H9 (cell line): ENCODE measurements around the gene POLD1. TPM values are rescaled to one million over a fixed set of nuclear protein-coding genes. Genes with fewer than 3 reads are reported as not detected.

Source experiments
- DNase-seq: peaks from one replicate; pipeline ENCODE4 v3.0.0-alpha.2; 2017
- H2AFZ ChIP-seq: one replicate; pipeline ENCODE4 v1.6.1; 2013; ENCODE audit warnings: mild to moderate bottlenecking, low read length, control low read depth, moderate library complexity
- H2AK5ac ChIP-seq: 2 replicates; pipeline ENCODE4 v1.6.1; 2013; ENCODE audit warnings: low read length, control low read depth, mixed read lengths; ENCODE audit not compliant: insufficient read length
- H2BK120ac ChIP-seq: one replicate; pipeline ENCODE4 v1.6.1; 2013; ENCODE audit warnings: low read depth, mild to moderate bottlenecking, low read length, control low read depth, inconsistent platforms; ENCODE audit not compliant: poor library complexity, severe bottlenecking
- H2BK12ac ChIP-seq: 2 replicates; pipeline ENCODE4 v1.6.1; 2013; ENCODE audit warnings: low read length, control low read depth, mixed read lengths, low read depth; ENCODE audit not compliant: insufficient read length
- H2BK15ac ChIP-seq: 2 replicates; pipeline ENCODE4 v1.6.1; 2013; ENCODE audit warnings: low read depth, low read length, control low read depth
- H2BK20ac ChIP-seq: one replicate; pipeline ENCODE4 v1.6.1; 2013; ENCODE audit warnings: low read depth, mild to moderate bottlenecking, low read length, control low read depth, inconsistent platforms; ENCODE audit not compliant: poor library complexity, severe bottlenecking
- H2BK5ac ChIP-seq: 2 replicates; pipeline ENCODE4 v1.6.1; 2013; ENCODE audit warnings: low read length, control low read depth, mixed read lengths; ENCODE audit not compliant: insufficient read length
- H3K14ac ChIP-seq: 2 replicates; pipeline ENCODE4 v1.6.1; 2013; ENCODE audit warnings: low read length, control low read depth; ENCODE audit not compliant: insufficient read depth
- H3K18ac ChIP-seq: 2 replicates; pipeline ENCODE4 v1.6.1; 2013; ENCODE audit warnings: low read depth, mild to moderate bottlenecking, mixed read lengths, low read length, control low read depth; ENCODE audit not compliant: insufficient read length
- H3K23ac ChIP-seq: 2 replicates; pipeline ENCODE4 v1.6.1; 2013; ENCODE audit warnings: low read length, control low read depth, mixed read lengths, low read depth; ENCODE audit not compliant: insufficient read length
- H3K23me2 ChIP-seq: 2 replicates; pipeline ENCODE4 v1.6.1; 2013; ENCODE audit warnings: low read depth, mild to moderate bottlenecking, mixed read lengths, low read length, control low read depth; ENCODE audit not compliant: insufficient read length, poor library complexity, severe bottlenecking
- H3K27ac ChIP-seq: 2 replicates; pipeline ENCODE4 v1.5.1; 2013; ENCODE audit warnings: low read length, control low read depth, mixed read lengths, low read depth; ENCODE audit not compliant: insufficient read length
- H3K27me3 ChIP-seq: 2 replicates; pipeline ENCODE4 v1.6.1; 2013; ENCODE audit warnings: low read length, control low read depth, inconsistent platforms; ENCODE audit not compliant: insufficient read depth
- H3K4ac ChIP-seq: 2 replicates; pipeline ENCODE4 v1.6.1; 2013; ENCODE audit warnings: low read depth, mild to moderate bottlenecking, control low read depth, inconsistent platforms, low read length, moderate library complexity
- H3K4me1 ChIP-seq: 2 replicates; pipeline ENCODE4 v1.6.1; 2013; ENCODE audit warnings: low read length, control low read depth, inconsistent platforms; ENCODE audit not compliant: insufficient read depth
- H3K4me2 ChIP-seq: 2 replicates; pipeline ENCODE4 v1.6.1; 2013; ENCODE audit warnings: low read length, control low read depth, mixed read lengths; ENCODE audit not compliant: insufficient read length, insufficient read depth
- H3K56ac ChIP-seq: 2 replicates; pipeline ENCODE4 v1.6.1; 2013; ENCODE audit warnings: low read depth, mild to moderate bottlenecking, mixed read lengths, low read length, control low read depth; ENCODE audit not compliant: insufficient read length
- H3K79me1 ChIP-seq: 2 replicates; pipeline ENCODE4 v1.6.1; 2013; ENCODE audit warnings: low read depth, mild to moderate bottlenecking, moderate library complexity, low read length, control low read depth, inconsistent platforms; ENCODE audit not compliant: insufficient read depth, poor library complexity, severe bottlenecking
- H3K79me2 ChIP-seq: 2 replicates; pipeline ENCODE4 v1.6.1; 2013; ENCODE audit warnings: low read length, control low read depth, inconsistent platforms; ENCODE audit not compliant: insufficient read depth
- H3K9ac ChIP-seq: 2 replicates; pipeline ENCODE4 v1.6.1; 2013; ENCODE audit warnings: low read length, control low read depth, mixed read lengths; ENCODE audit not compliant: insufficient read length; ENCODE audit errors: extremely low read depth
- H3K9me3 ChIP-seq: one replicate; pipeline ENCODE4 v1.6.1; 2013; ENCODE audit warnings: low read depth, low read length, inconsistent platforms; ENCODE audit not compliant: control insufficient read depth
- H3T11ph ChIP-seq: one replicate; pipeline ENCODE4 v1.6.1; 2013; ENCODE audit warnings: mild to moderate bottlenecking, low read length, control low read depth, inconsistent platforms
- H4K20me1 ChIP-seq: one replicate; pipeline ENCODE4 v1.6.1; 2013; ENCODE audit not compliant: control insufficient read depth, insufficient read length, insufficient read depth
- H4K5ac ChIP-seq: 2 replicates; pipeline ENCODE4 v1.6.1; 2013; ENCODE audit warnings: low read depth, mild to moderate bottlenecking, mixed read lengths, low read length, control low read depth; ENCODE audit not compliant: insufficient read length
- H4K8ac ChIP-seq: replicated peaks from 2 replicates; pipeline ENCODE4 v1.6.1; 2013; ENCODE audit warnings: low read length, control low read depth, mixed read lengths, low read depth; ENCODE audit not compliant: insufficient read length
- H4K91ac ChIP-seq: 2 replicates; pipeline ENCODE4 v1.6.1; 2013; ENCODE audit warnings: low read depth, mild to moderate bottlenecking, moderate library complexity, mixed read lengths, low read length, control low read depth; ENCODE audit not compliant: insufficient read length
- H3K27ac Mint-ChIP-seq, 3 experiments: 2 replicates in 2 of 3; 3 replicates in 1 of 3; pipeline ENCODE4 v1.8.0; 2020 to 2021; ENCODE audit warnings: mixed read lengths in 3 of 3, mild to moderate bottlenecking in 1 of 3, moderate library complexity in 1 of 3
- H3K27me3 Mint-ChIP-seq: 2 replicates; pipeline ENCODE4 v1.8.0; 2021; ENCODE audit warnings: low read depth, mild to moderate bottlenecking, moderate library complexity, mixed read lengths
- H3K36me3 Mint-ChIP-seq, 3 experiments: 2 replicates in 2 of 3; 3 replicates in 1 of 3; pipeline ENCODE4 v1.8.0; 2020 to 2021; ENCODE audit warnings: low read depth in 3 of 3, mixed read lengths in 3 of 3; ENCODE audit not compliant: insufficient read depth in 1 of 3
- H3K4me1 Mint-ChIP-seq, 2 experiments: 2 replicates each; pipeline ENCODE4 v1.8.0; 2020; ENCODE audit warnings: mixed read lengths in 2 of 2
- H3K4me3 Mint-ChIP-seq, 2 experiments: 2 replicates in 1 of 2; 3 replicates in 1 of 2; pipeline ENCODE4 v1.8.0; 2020 to 2021; ENCODE audit warnings: mild to moderate bottlenecking in 2 of 2, mixed read lengths in 2 of 2, moderate library complexity in 1 of 2
- H3K9me3 Mint-ChIP-seq, 2 experiments: 2 replicates in 1 of 2; 3 replicates in 1 of 2; pipeline ENCODE4 v1.8.0; 2020; ENCODE audit warnings: mild to moderate bottlenecking in 2 of 2, mixed read lengths in 2 of 2, moderate library complexity in 1 of 2
- CTCF ChIP-seq: fragments of 200-600 bp; sonication (generic); conservative IDR thresholded peaks from 3 replicates; pipeline ENCODE4 v1.8.0; 2021; ENCODE audit warnings: antibody characterized with exemption, mild to moderate bottlenecking
- WGBS: extraction: QIAGEN DNeasy Blood & Tissue Kit; methylation state at CpG from one replicate; pipeline ENCODE4 v1.1.7; 2013; ENCODE audit warnings: missing lambda C conversion rate, low lambda C conversion rate, mixed read lengths; ENCODE audit not compliant: insufficient read length; ENCODE audit errors: extremely low coverage; 5-methylcytosine and 5-hydroxymethylcytosine counted together
- total RNA-seq: library from RNA; stranded (reverse); gene quantifications from 2 replicates; pipeline ENCODE4 v1.2.1, GENCODE V29; 2021

POLD1 gene
- total RNA-seq, 1 experiment from 2014 or later: 165 TPM

GRCh38 chr19:50394017-50394416, 9.9 kb downstream of the POLD1 start:
- no peak overlapping the region for H3K14ac ChIP-seq
- H3K27me3 Mint-ChIP-seq: no peaks in the 10 kb centered on the region
- H3K18ac ChIP-seq: no peak overlapping the region
- no peak overlapping the region; a peak in 1 of 7 replicates for H3K27ac Mint-ChIP-seq
- no peaks in the 10 kb centered on the region for H3K23me2 ChIP-seq
- no peak overlapping the region for H3T11ph ChIP-seq
- no peak for TF ChIP-seq CTCF
- H3K27ac ChIP-seq: no peak overlapping the region
- no peaks in the 10 kb centered on the region for H3K27me3 ChIP-seq
- H3K9me3 ChIP-seq: no peaks in the 10 kb centered on the region
- H3K56ac ChIP-seq: no peak overlapping the region
- no peak overlapping the region for H3K4ac ChIP-seq
- H3K9ac ChIP-seq: no peak overlapping the region
- H2BK12ac ChIP-seq: no peak overlapping the region
- no peak overlapping the region for H4K91ac ChIP-seq
- no peak overlapping the region for H2BK15ac ChIP-seq
- peaks cover 20 to 24% of the 10 kb centered on the region in 2 experiments for H3K9me3 Mint-ChIP-seq
- no peak for DNase-seq
- no peak overlapping the region for H2AK5ac ChIP-seq
- H3K4me1 Mint-ChIP-seq: no peaks in the 10 kb centered on the region
- no peak overlapping the region for H2BK20ac ChIP-seq
- peaks cover 4% of the 10 kb centered on the region for H3K79me1 ChIP-seq
- no peak overlapping the region for H2BK5ac ChIP-seq
- no peak overlapping the region for H2AFZ ChIP-seq
- no peaks in the 10 kb centered on the region for H4K20me1 ChIP-seq
- no peak overlapping the region for H3K4me3 Mint-ChIP-seq
- no peak overlapping the region for H3K23ac ChIP-seq
- WGBS: no CpG with 5 or more reads among the region's 9 CpGs
- no peak overlapping the region for H2BK120ac ChIP-seq
- H3K79me2 ChIP-seq: peaks cover 2% of the 10 kb centered on the region; the same call in 1 of the 2 replicates
- no peak overlapping the region for H4K8ac ChIP-seq
- H4K5ac ChIP-seq: no peak overlapping the region
- H3K4me1 ChIP-seq: no peaks in the 10 kb centered on the region
- H3K4me2 ChIP-seq: no peak overlapping the region
- H3K36me3 Mint-ChIP-seq: peaks cover 47 to 62% (median 57%) of the 10 kb centered on the region in 3 experiments
